AG04450 (cell line): Measurements from ENCODE around the gene CHD6. TPM values are rescaled to one million over a fixed set of nuclear protein-coding genes. Genes with fewer than 3 reads are reported as not detected.

Experiments
- CTCF ChIA-PET: fragments of 300-600, 350-600 bp; formaldehyde crosslinking; extraction: SDS; loops from one replicate; lab custom pipeline; 2022; ENCODE audit warnings: antibody characterized with exemption, inconsistent platforms; lab: Charles Lee
- POLR2A ChIA-PET: fragments of 350-600 bp; formaldehyde crosslinking; extraction: SDS; loops from one replicate; lab custom pipeline; 2021; ENCODE audit warnings: antibody characterized with exemption, inconsistent platforms; lab: Yijun Ruan, JAX
- DNase-seq: peaks from one replicate; pipeline ENCODE4 v3.0.0-alpha.2; 2011; ENCODE audit warnings: low read depth, low spot score
- H3K27ac ChIP-seq: one replicate; pipeline ENCODE4 v1.5.1; 2012; ENCODE audit warnings: low read depth, low read length, control low read depth
- H3K27me3 ChIP-seq: one replicate; pipeline ENCODE4 v1.6.0; 2012; ENCODE audit warnings: low read length; ENCODE audit not compliant: control insufficient read depth, insufficient read depth
- H3K4me3 ChIP-seq: 2 replicates; pipeline ENCODE4 v1.5.1; 2011; ENCODE audit warnings: mild to moderate bottlenecking, low read depth, low read length, control low read depth
- H3K9me3 ChIP-seq: 2 replicates; pipeline ENCODE4 v1.5.1; 2012; ENCODE audit warnings: low read length; ENCODE audit not compliant: control insufficient read depth, insufficient read depth
- polyA plus RNA-seq: library from polyadenylated mRNA; depleted of rRNA; stranded (reverse); fragments of >200 nt; gene quantifications from 2 replicates; pipeline ENCODE4 v1.2.3, GENCODE V29; 2011
- TF ChIP-seq, protein P1 (sequence below): IDR thresholded peaks from 2 replicates; pipeline ENCODE4 v1.5.1; 2011; ENCODE audit warnings: low read depth, low read length, control low read depth, inconsistent platforms

Gene CHD6
- polyA plus RNA-seq, 1 experiment: 21.7 TPM

DNA sequence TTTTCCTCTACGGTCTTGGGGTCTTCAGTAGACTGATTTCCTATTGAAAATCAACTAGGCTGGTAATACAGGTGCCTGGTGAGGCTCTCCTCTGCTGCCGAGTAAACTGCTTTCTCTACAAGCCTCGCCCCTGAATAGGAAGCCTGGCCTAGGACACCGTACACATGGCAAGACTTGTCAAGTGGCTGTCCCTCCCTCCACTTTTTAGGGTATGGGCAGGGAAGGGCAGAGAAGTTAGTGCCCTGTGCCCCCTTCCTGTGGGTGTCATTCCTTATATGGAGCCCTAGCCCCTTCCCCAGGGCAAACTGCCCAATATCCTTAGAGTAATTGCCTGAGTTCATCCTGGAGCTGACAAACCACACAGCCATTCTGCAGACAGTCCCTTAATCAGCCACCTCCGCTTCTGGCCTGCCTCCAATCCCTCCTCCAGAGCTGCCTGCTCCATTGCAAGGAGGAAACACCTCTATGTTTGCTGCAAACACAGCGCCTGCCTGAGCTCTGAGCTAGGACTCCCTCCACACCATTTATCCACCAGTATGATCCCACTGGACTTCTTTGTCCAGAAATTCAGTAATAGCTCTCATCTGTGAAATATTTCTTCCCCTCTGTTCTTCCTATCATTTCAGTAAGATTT lies 93.1 kb downstream of the CHD6 start:
- POLR2A ChIA-PET: no interaction called here
- CTCF ChIA-PET: no interaction called here
- Histone ChIP-seq H3K4me3 (no peak overlapping the region), H3K9me3 (no peaks in the 10 kb centered on the region), H3K27me3 (no peaks in the 10 kb centered on the region), H3K27ac (no peak overlapping the region)
- TF ChIP-seq, protein P1, sequence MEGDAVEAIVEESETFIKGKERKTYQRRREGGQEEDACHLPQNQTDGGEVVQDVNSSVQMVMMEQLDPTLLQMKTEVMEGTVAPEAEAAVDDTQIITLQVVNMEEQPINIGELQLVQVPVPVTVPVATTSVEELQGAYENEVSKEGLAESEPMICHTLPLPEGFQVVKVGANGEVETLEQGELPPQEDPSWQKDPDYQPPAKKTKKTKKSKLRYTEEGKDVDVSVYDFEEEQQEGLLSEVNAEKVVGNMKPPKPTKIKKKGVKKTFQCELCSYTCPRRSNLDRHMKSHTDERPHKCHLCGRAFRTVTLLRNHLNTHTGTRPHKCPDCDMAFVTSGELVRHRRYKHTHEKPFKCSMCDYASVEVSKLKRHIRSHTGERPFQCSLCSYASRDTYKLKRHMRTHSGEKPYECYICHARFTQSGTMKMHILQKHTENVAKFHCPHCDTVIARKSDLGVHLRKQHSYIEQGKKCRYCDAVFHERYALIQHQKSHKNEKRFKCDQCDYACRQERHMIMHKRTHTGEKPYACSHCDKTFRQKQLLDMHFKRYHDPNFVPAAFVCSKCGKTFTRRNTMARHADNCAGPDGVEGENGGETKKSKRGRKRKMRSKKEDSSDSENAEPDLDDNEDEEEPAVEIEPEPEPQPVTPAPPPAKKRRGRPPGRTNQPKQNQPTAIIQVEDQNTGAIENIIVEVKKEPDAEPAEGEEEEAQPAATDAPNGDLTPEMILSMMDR: no peak
- DNase-seq: no peak

DNA sequence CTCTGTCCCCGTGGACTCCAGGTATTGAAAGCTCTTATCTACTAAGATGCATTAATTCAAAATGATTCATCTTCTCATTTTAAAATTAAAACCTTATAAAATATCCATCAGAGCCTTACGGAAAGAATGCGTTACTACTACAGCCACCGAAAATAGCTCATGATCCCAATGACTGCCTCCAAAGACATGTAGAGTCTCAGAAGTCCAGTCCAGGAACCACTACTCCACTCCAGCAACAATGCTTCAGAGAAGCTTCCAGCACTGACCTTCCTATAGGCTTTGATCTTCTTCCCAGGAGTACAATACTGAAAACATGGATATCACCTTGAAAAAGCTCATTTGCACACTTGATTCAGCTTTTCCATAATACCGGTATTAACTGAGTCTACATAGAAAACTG lies 94.3 kb downstream of the CHD6 start:
- Histone ChIP-seq H3K27ac (no peak overlapping the region), H3K27me3 (no peaks in the 10 kb centered on the region), H3K9me3 (no peaks in the 10 kb centered on the region), H3K4me3 (no peak overlapping the region)
- ChIA-PET CTCF (no interaction called here), POLR2A (no interaction called here)
- TF ChIP-seq, protein P1: no peak
- DNase-seq: no peak

DNA sequence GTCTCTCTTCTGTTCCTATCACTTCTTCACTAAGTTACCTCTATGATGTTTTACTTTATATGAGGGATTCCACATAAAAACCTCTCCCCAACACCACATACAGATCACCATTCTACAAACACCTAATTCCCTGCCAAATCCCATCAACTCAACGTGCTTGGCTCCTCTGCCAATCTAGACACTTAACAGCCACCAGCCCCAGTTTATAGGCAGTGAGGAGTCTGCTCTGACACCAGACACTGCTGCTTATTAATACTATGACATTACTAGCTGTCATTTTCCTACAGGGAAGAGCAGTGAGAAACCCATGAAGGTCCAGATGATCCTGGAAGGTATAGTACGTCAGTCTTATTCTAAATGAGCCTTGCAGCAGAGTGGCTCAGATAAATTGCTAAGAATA lies 104.3 kb downstream of the CHD6 start:
- CTCF ChIA-PET: no interaction called here
- H3K9me3 ChIP-seq: no peaks in the 10 kb centered on the region
- TF ChIP-seq, protein P1: no peak
- no peak for DNase-seq
- H3K27me3 ChIP-seq: no peaks in the 10 kb centered on the region
- no peak overlapping the region for H3K4me3 ChIP-seq
- POLR2A ChIA-PET: no interaction called here
- no peak overlapping the region for H3K27ac ChIP-seq

DNA sequence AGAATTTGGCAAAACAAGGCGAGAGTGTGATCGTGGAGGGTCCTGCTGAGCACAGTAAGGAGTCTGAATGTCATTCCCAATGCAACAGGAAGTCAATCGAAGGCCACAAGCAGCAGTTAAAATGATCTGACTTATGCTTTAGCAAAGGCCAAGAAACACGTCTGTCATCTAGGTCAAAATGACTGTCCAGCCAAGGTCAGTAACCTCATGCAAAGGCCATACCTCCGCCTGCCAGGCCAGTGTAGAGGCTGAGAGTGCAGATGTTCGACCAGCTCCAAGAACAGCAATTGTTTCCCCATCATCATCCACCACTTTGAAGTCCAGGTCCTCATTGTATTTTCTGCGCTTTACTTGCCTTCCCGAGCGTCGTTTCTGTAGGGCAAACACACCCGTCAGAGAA lies 105.6 kb downstream of the CHD6 start:
- no peak overlapping the region for H3K27ac ChIP-seq
- POLR2A ChIA-PET: no interaction called here
- no peaks in the 10 kb centered on the region for H3K9me3 ChIP-seq
- no peak overlapping the region for H3K4me3 ChIP-seq
- DNase-seq: no peak
- TF ChIP-seq, protein P1: no peak
- CTCF ChIA-PET: no interaction called here
- H3K27me3 ChIP-seq: no peaks in the 10 kb centered on the region

DNA sequence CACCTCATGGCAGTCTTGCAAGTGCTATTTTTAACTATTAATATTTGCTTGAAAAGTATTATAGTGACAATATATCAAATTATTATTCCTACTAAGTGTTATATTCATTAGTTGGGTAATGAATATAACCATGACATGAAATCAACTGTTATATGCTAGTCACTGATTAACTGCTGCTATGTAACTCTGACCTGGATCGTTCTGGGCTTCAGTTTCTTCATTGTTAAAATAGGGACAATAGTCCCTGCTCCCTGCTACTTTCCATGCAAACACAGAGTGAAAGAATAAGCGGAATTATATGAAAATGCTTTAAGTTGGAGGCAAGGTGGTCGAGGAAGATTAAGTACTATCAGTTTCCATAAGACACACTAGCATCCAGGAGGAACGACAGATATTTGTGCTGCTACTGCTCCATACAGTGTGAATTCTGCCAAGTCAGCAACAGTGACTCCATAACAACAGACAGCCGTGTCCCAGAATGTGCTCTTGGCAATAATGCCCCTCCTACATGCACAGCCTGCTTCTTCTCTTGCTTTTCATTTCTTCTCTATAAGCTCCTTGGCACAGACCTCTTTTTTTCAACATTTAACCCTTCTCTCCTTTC lies 107.2 kb downstream of the CHD6 start:
- H3K27ac ChIP-seq: no peak overlapping the region
- no peak overlapping the region for H3K4me3 ChIP-seq
- TF ChIP-seq, protein P1: no peak
- H3K9me3 ChIP-seq: no peaks in the 10 kb centered on the region
- POLR2A ChIA-PET: no interaction called here
- no peak for DNase-seq
- H3K27me3 ChIP-seq: no peaks in the 10 kb centered on the region
- CTCF ChIA-PET: no interaction called here
